Stimulated activated naive CD4-positive, alpha-beta T cell treated with Interleukin-2 at 50 U/mL for 16 hours (primary cell): ENCODE results near the gene COL19A1.

Experiments used
- DNase-seq: peaks from one replicate; lab custom pipeline; 2025; lab: John Stamatoyannopoulos, UW

COL19A1 gene

GRCh38 chr6:70060680-70061079, 194.3 kb downstream of the COL19A1 start:
- no peak for DNase-seq

GRCh38 chr6:70061546-70061945, 195.2 kb downstream of the COL19A1 start:
- DNase-seq = no peak

GRCh38 chr6:70062010-70062409, 195.7 kb downstream of the COL19A1 start:
- DNase-seq = no peak

GRCh38 chr6:70072540-70073179, 206.3 kb downstream of the COL19A1 start:
- no peak for DNase-seq

- DNase-seq = no peak
Observed at GRCh38 chr6:70073637-70074036, 207.3 kb downstream of the COL19A1 start.

- DNase-seq = no peak
Observed at GRCh38 chr6:70079241-70079640, 212.9 kb downstream of the COL19A1 start.

- no peak for DNase-seq
Observed at GRCh38 chr6:70080443-70081070, 214.2 kb downstream of the COL19A1 start.

GRCh38 chr6:70082830-70083229, 216.5 kb downstream of the COL19A1 start:
- DNase-seq = no peak

- no peak for DNase-seq
Observed at GRCh38 chr6:70086806-70087205, 220.4 kb downstream of the COL19A1 start.

- DNase-seq = no peak
Observed at GRCh38 chr6:70094156-70094555, 227.8 kb downstream of the COL19A1 start.

- no peak for DNase-seq
Observed at GRCh38 chr6:70099732-70100131, 233.4 kb downstream of the COL19A1 start.

- DNase-seq = no peak
Observed at GRCh38 chr6:70103798-70104197, 237.4 kb downstream of the COL19A1 start.

- DNase-seq = no peak
Observed at GRCh38 chr6:70107852-70108629, 241.7 kb downstream of the COL19A1 start.

- DNase-seq = no peak
Observed at GRCh38 chr6:70110126-70111022, 244.0 kb downstream of the COL19A1 start.

- DNase-seq = no peak
Observed at GRCh38 chr6:70111737-70112136, 245.4 kb downstream of the COL19A1 start.

GRCh38 chr6:70112716-70113115, 246.4 kb downstream of the COL19A1 start:
- no peak for DNase-seq

GRCh38 chr6:70113171-70113570, 246.8 kb downstream of the COL19A1 start:
- DNase-seq = no peak

GRCh38 chr6:70118670-70119069, 252.3 kb downstream of the COL19A1 start:
- no peak for DNase-seq

- DNase-seq = no peak
Observed at GRCh38 chr6:70119218-70119835, 253.0 kb downstream of the COL19A1 start.

- DNase-seq = no peak
Observed at GRCh38 chr6:70124443-70124842, 258.1 kb downstream of the COL19A1 start.

GRCh38 chr6:70124882-70125545, 258.7 kb downstream of the COL19A1 start:
- DNase-seq = no peak
